ENCODE measurements around the gene MGST2. TPM values are rescaled to one million over a fixed set of nuclear protein-coding genes. Genes with fewer than 3 reads are reported as not detected.

Gene MGST2
- total RNA-seq, 1 experiment from 2014 or later, result 81.8 TPM

GRCh38 chr4:139725236-139725635 is 59.6 kb downstream of the MGST2 start:
- Histone ChIP-seq H3K4me2 (no peak overlapping the region), H3K27me3 (ENCODE audit: insufficient read depth, low read depth) (no peaks in the 10 kb centered on the region), H3F3A (ENCODE audit: insufficient read depth, low read depth) (no peaks in the 10 kb centered on the region), H3K9me2 (ENCODE audit: insufficient read depth) (no peaks in the 10 kb centered on the region), H4K20me1 (ENCODE audit: insufficient read depth) (no peaks in the 10 kb centered on the region), H3K9me3 (ENCODE audit: insufficient read depth, low read depth) (no peaks in the 10 kb centered on the region), H3K36me3 (ENCODE audit: low read depth) (no peaks in the 10 kb centered on the region), H3K4me3 (no peak overlapping the region), H3K79me2 (ENCODE audit: low read depth) (no peaks in the 10 kb centered on the region), H2AFZ (no peak overlapping the region), H3K4me1 (replicated peaks; ENCODE audit: insufficient read depth) (no peaks in the 10 kb centered on the region), H3K27ac (no peak overlapping the region)
- TF ChIP-seq EZH2 (IDR thresholded peaks at IDR 0.05; ENCODE audit: low read depth) (no peak), CTCF (conservative IDR thresholded peaks at IDR 0.05) (no peak)
- POLR2A ChIA-PET (ENCODE audit: unreplicated experiment), result no interaction called here
- intact Hi-C loops (cut with micrococcal nuclease; ENCODE audit: unreplicated experiment), result no loop called here
- CTCF ChIA-PET, result no interaction called here
- DNase-seq, result no peak
- no TSS peak for BruUV-seq (replicated peaks)

GRCh38 chr4:139726615-139727014 is 61.0 kb downstream of the MGST2 start:
- Histone ChIP-seq H3K4me2 (no peak overlapping the region), H3K4me1 (replicated peaks; ENCODE audit: insufficient read depth) (no peaks in the 10 kb centered on the region), H3K9me2 (ENCODE audit: insufficient read depth) (no peaks in the 10 kb centered on the region), H2AFZ (no peak overlapping the region), H4K20me1 (ENCODE audit: insufficient read depth) (no peaks in the 10 kb centered on the region), H3K27ac (no peak overlapping the region), H3K9me3 (ENCODE audit: insufficient read depth, low read depth) (no peaks in the 10 kb centered on the region), H3K79me2 (ENCODE audit: low read depth) (no peaks in the 10 kb centered on the region), H3K4me3 (no peak overlapping the region), H3K27me3 (ENCODE audit: insufficient read depth, low read depth) (no peaks in the 10 kb centered on the region), H3K36me3 (ENCODE audit: low read depth) (no peaks in the 10 kb centered on the region), H3F3A (ENCODE audit: insufficient read depth, low read depth) (no peaks in the 10 kb centered on the region)
- no TSS peak for BruUV-seq (replicated peaks)
- no peak for TF ChIP-seq EZH2 (IDR thresholded peaks at IDR 0.05; ENCODE audit: low read depth)
- no peak for TF ChIP-seq CTCF (conservative IDR thresholded peaks at IDR 0.05)
- intact Hi-C loops (cut with micrococcal nuclease; ENCODE audit: unreplicated experiment), result no loop called here
- ChIA-PET POLR2A (ENCODE audit: unreplicated experiment) (no interaction called here), CTCF (no interaction called here)
- DNase-seq, result no peak

GRCh38 chr4:139728146-139728545 is 62.5 kb downstream of the MGST2 start:
- TF ChIP-seq CTCF (conservative IDR thresholded peaks at IDR 0.05), result no peak
- no peak for TF ChIP-seq EZH2 (IDR thresholded peaks at IDR 0.05; ENCODE audit: low read depth)
- POLR2A ChIA-PET (ENCODE audit: unreplicated experiment), result interaction anchor here (0.7 kb wide), 1 partner anchor 43 kb away, joined by 3 read pairs; no protein-coding TSS in a partner anchor
- CTCF ChIA-PET, result interaction anchor here (0.6 kb wide), 1 partner anchor 243 kb away, joined by 4 read pairs; no protein-coding TSS in a partner anchor

More at GRCh38 chr4:139728146-139728545, 62.5 kb downstream of the MGST2 start:
- intact Hi-C loops (cut with micrococcal nuclease; ENCODE audit: unreplicated experiment), result no loop called here
- no peak overlapping the region for H2AFZ ChIP-seq
- no peaks in the 10 kb centered on the region for H4K20me1 ChIP-seq (ENCODE audit: insufficient read depth)
- H3K4me3 ChIP-seq, result no peak overlapping the region
- H3K27me3 ChIP-seq (ENCODE audit: insufficient read depth, low read depth), result no peaks in the 10 kb centered on the region
- H3K4me2 ChIP-seq, result no peak overlapping the region
- BruUV-seq (replicated peaks), result no TSS peak
- no peaks in the 10 kb centered on the region for H3F3A ChIP-seq (ENCODE audit: insufficient read depth, low read depth)
- no peak overlapping the region for H3K27ac ChIP-seq
- H3K9me2 ChIP-seq (ENCODE audit: insufficient read depth), result no peaks in the 10 kb centered on the region
- no peak for DNase-seq
- H3K4me1 ChIP-seq (replicated peaks; ENCODE audit: insufficient read depth), result no peaks in the 10 kb centered on the region
- H3K9me3 ChIP-seq (ENCODE audit: insufficient read depth, low read depth), result no peaks in the 10 kb centered on the region
- H3K36me3 ChIP-seq (ENCODE audit: low read depth), result no peaks in the 10 kb centered on the region
- H3K79me2 ChIP-seq (ENCODE audit: low read depth), result no peaks in the 10 kb centered on the region
